HepG2 (cell line): Measurements from ENCODE around the gene SLC22A5. TPM values are rescaled to one million over a fixed set of nuclear protein-coding genes. Genes with fewer than 3 reads are reported as not detected.

Experiments
- ATAC-seq: fragments of 200-7000 bp; cut with Tn5 transposase; 3 replicates; pipeline ENCODE4 v1.9.1; 2020; ENCODE audit warnings: mild to moderate bottlenecking, moderate library complexity
- BruUV-seq: library from RNA; stranded (reverse); fragments of 400-500 nt; replicated peaks from 2 replicates; lab custom pipeline; 2021; lab: Mats Ljungman, UMichigan
- CTCF ChIA-PET: fragments of 300-600 bp; formaldehyde crosslinking; extraction: SDS; loops from one replicate; lab custom pipeline; 2021; ENCODE audit warnings: low total read pairs, inconsistent platforms, low intra/inter-chr PET ratio; lab: Yijun Ruan, JAX
- POLR2A ChIA-PET: fragments of 350-600 bp; sonication (Branson Sonifier 250); formaldehyde crosslinking; loops from one replicate; lab custom pipeline; 2020; ENCODE audit warnings: antibody characterized with exemption, inconsistent platforms; lab: Yijun Ruan, JAX
- DNase-seq: peaks from one replicate; pipeline ENCODE4 v3.0.0-alpha.2; 2015; ENCODE audit warnings: low spot score
- FAIRE-seq: peaks from 3 replicates; lab custom pipeline; 2011; peaks lifted over from hg19 to GRCh38; lab: Jason Lieb, UNC
- H2AFZ ChIP-seq: one replicate; pipeline ENCODE4 v1.6.1; 2011; ENCODE audit warnings: low read length, inconsistent platforms
- H3K27ac ChIP-seq: fragments of 300-600 bp; 3 replicates; pipeline ENCODE4 v1.8.0; 2011; ENCODE audit warnings: mixed run types, mild to moderate bottlenecking, mixed read lengths, low read length, inconsistent platforms; ENCODE audit not compliant: insufficient read depth; ENCODE audit errors: extremely low read length
- H3K27me3 ChIP-seq, 2 experiments: fragments of 200-600 bp in 1 of 2; 2 replicates in 1 of 2; 3 replicates in 1 of 2; pipeline versions ENCODE4 v1.6.0 to v1.8.0; 2011; ENCODE audit warnings: low read length in 2 of 2, mild to moderate bottlenecking in 2 of 2, moderate library complexity in 2 of 2, inconsistent platforms in 1 of 2; ENCODE audit not compliant: insufficient read depth in 2 of 2, control insufficient read depth in 1 of 2
- H3K36me3 ChIP-seq, 2 experiments: fragments of 200-600 bp in 1 of 2; replicated peaks in 1 of 2; 2 replicates in 1 of 2; 3 replicates in 1 of 2; pipeline versions ENCODE4 v1.5.1 to v1.8.0; 2011; ENCODE audit warnings: low read length in 2 of 2, inconsistent platforms in 1 of 2; ENCODE audit not compliant: insufficient read depth in 2 of 2, control insufficient read depth in 1 of 2
- H3K4me1 ChIP-seq: 2 replicates; pipeline ENCODE4 v1.5.1; 2012; ENCODE audit warnings: low read length, inconsistent platforms; ENCODE audit not compliant: insufficient read depth
- H3K4me2 ChIP-seq: 2 replicates; pipeline ENCODE4 v1.6.0; 2011; ENCODE audit warnings: low read depth, low read length, inconsistent platforms
- H3K4me3 ChIP-seq, 3 experiments: fragments of 200-600 bp in 1 of 3; sonication (generic), shearing (Covaris generic) in 1 of 3; replicated peaks in 1 of 3; 2 replicates each; pipeline ENCODE4 v1.5.1; 2011 to 2016; ENCODE audit warnings: low read length in 3 of 3, inconsistent platforms in 2 of 3, low read depth in 2 of 3, mild to moderate bottlenecking in 2 of 3, control low read depth in 1 of 3, mixed read lengths in 1 of 3; ENCODE audit not compliant: insufficient read depth in 1 of 3
- H3K79me2 ChIP-seq: one replicate; pipeline ENCODE4 v1.6.1; 2011; ENCODE audit warnings: low read length, inconsistent platforms; ENCODE audit not compliant: insufficient read depth
- H3K9ac ChIP-seq: 2 replicates; pipeline ENCODE4 v1.6.0; 2011; ENCODE audit warnings: mild to moderate bottlenecking, low read depth, low read length, inconsistent platforms; ENCODE audit not compliant: insufficient read depth
- H3K9me3 ChIP-seq: 2 replicates; pipeline ENCODE4 v1.5.1; 2012; ENCODE audit warnings: mild to moderate bottlenecking, low read length
- H4K20me1 ChIP-seq: 2 replicates; pipeline ENCODE4 v1.6.0; 2011; ENCODE audit warnings: inconsistent platforms, mild to moderate bottlenecking, low read length, moderate library complexity; ENCODE audit not compliant: insufficient read depth
- AGO2 ChIP-seq: fragments of 200-400 bp; formaldehyde crosslinking; optimal IDR thresholded peaks from 2 replicates; pipeline ENCODE3; 2017; ENCODE audit warnings: mild to moderate bottlenecking, low read depth, low read length, moderate library complexity
- ATF1 ChIP-seq: IDR thresholded peaks from 2 replicates; pipeline ENCODE4 v1.6.1; 2016; ENCODE audit warnings: mild to moderate bottlenecking, control low read depth
- HHEX ChIP-seq: IDR thresholded peaks from 2 replicates; pipeline ENCODE4 v1.6.1; 2016; ENCODE audit warnings: control low read depth
- KLF13 ChIP-seq: sonication (generic); formaldehyde crosslinking; IDR thresholded peaks from 2 replicates; pipeline ENCODE4 v1.4.0; 2020; ENCODE audit warnings: mild to moderate bottlenecking, missing genetic modification reagents
- NFYB ChIP-seq: sonication (generic); formaldehyde crosslinking; IDR thresholded peaks from 2 replicates; pipeline ENCODE4 v1.4.0; 2020; ENCODE audit warnings: missing genetic modification reagents
- NR2F1 ChIP-seq, 2 experiments: fragments of 450-650 bp in 1 of 2; formaldehyde crosslinking in 1 of 2; IDR thresholded peaks; 2 replicates each; pipeline versions ENCODE4 v1.5.0 to v1.6.1; 2016 to 2020; ENCODE audit warnings: mild to moderate bottlenecking in 1 of 2, missing compliant biosample characterization in 1 of 2, missing genetic modification reagents in 1 of 2, moderate library complexity in 1 of 2
- PTBP1 ChIP-seq: fragments of 200-400 bp; formaldehyde crosslinking; IDR thresholded peaks from 2 replicates; pipeline ENCODE4 v1.6.1; 2018; ENCODE audit warnings: low read length, low read depth; ENCODE audit not compliant: poor library complexity, severe bottlenecking
- RBM22 ChIP-seq: fragments of 200-400 bp; formaldehyde crosslinking; optimal IDR thresholded peaks from 2 replicates; pipeline ENCODE3; 2017; ENCODE audit warnings: mild to moderate bottlenecking, low read length, moderate library complexity
- REXO4 ChIP-seq: sonication (generic); formaldehyde crosslinking; IDR thresholded peaks from 2 replicates; pipeline ENCODE4 v1.8.0; 2022; ENCODE audit warnings: missing genetic modification reagents, mild to moderate bottlenecking, borderline replicate concordance
- SP4 ChIP-seq: sonication (generic); formaldehyde crosslinking; IDR thresholded peaks from 2 replicates; pipeline ENCODE4 v1.8.1; 2023; ENCODE audit warnings: mild to moderate bottlenecking, missing genetic modification reagents
- ZBTB38 ChIP-seq: sonication (generic); formaldehyde crosslinking; IDR thresholded peaks from 2 replicates; pipeline ENCODE4 v1.5.1; 2020; ENCODE audit warnings: mild to moderate bottlenecking, missing genetic modification reagents
- ZNF20 ChIP-seq: sonication (generic); formaldehyde crosslinking; IDR thresholded peaks from 2 replicates; pipeline ENCODE4 v1.4.0; 2020; ENCODE audit warnings: mild to moderate bottlenecking, moderate library complexity, missing genetic modification reagents
- ZNF232 ChIP-seq: sonication (generic); formaldehyde crosslinking; IDR thresholded peaks from 2 replicates; pipeline ENCODE4 v1.4.0; 2020; ENCODE audit warnings: missing genetic modification reagents, borderline replicate concordance
- ZNF337 ChIP-seq: sonication (generic); formaldehyde crosslinking; IDR thresholded peaks from 2 replicates; pipeline ENCODE4 v1.5.1; 2020; ENCODE audit warnings: missing genetic modification reagents, low read depth, mild to moderate bottlenecking, borderline replicate concordance
- ZNF367 ChIP-seq: sonication (generic); formaldehyde crosslinking; IDR thresholded peaks from 2 replicates; pipeline ENCODE4 v1.4.0; 2020; ENCODE audit warnings: missing genetic modification reagents, borderline replicate concordance
- ZNF550 ChIP-seq: sonication (generic); formaldehyde crosslinking; IDR thresholded peaks from 2 replicates; pipeline ENCODE4 v1.4.0; 2020; ENCODE audit warnings: mild to moderate bottlenecking, missing genetic modification reagents, borderline replicate concordance
- ZSCAN12 ChIP-seq: sonication (generic); formaldehyde crosslinking; IDR thresholded peaks from 2 replicates; pipeline ENCODE4 v1.9.0; 2021; ENCODE audit warnings: mild to moderate bottlenecking, missing genetic modification reagents
- WGBS: methylation state at CpG from one replicate; pipeline ENCODE4 v1.1.6; 2017; ENCODE audit warnings: low lambda C conversion rate; 5-methylcytosine and 5-hydroxymethylcytosine counted together
- in situ Hi-C: cut with HindIII; loops from 2 replicates; pipeline ENCODE4 v1.10.0; 2017; ENCODE audit warnings: low pct_unique_long_range_greater_than_20kb; ENCODE audit not compliant: extremely low pct_ligation_motif_present
- intact Hi-C: fragments of 100-400 bp; cut with micrococcal nuclease; formaldehyde crosslinking; loops from one replicate; pipeline ENCODE4 v1.10.0; 2022; ENCODE audit not compliant: unreplicated experiment
- polyA plus RNA-seq, 8 experiments: library from polyadenylated mRNA; depleted of rRNA in 3 of 8; stranded (reverse) in 7 of 8; unstranded in 1 of 8; fragments of >200 nt; fragmentation: Illumina TruSeq in 4 of 8; extraction: Trizol in 4 of 8; gene quantifications; 2 replicates each; pipeline versions ENCODE4 v1.2.1 to v1.2.3, GENCODE V29; 2011 to 2016; ENCODE audit warnings: low read depth in 4 of 8, missing spikeins in 1 of 8, mixed read lengths in 1 of 8; ENCODE audit not compliant: insufficient read depth in 1 of 8
- total RNA-seq, 5 experiments: library from RNA; depleted of rRNA; stranded (reverse); fragments of >200 nt; fragmentation: Illumina TruSeq; extraction: Trizol; gene quantifications; 2 replicates each; pipeline ENCODE4 v1.2.3, GENCODE V29; 2016; ENCODE audit warnings: low read depth in 1 of 5
- TF ChIP-seq, protein P1 (sequence below): IDR thresholded peaks from 2 replicates; pipeline ENCODE4 v1.6.1; 2016; ENCODE audit warnings: missing biosample characterization, missing genetic modification reagents, low read depth
- TF ChIP-seq, protein P2 (sequence below): fragments of 450-650 bp; IDR thresholded peaks from 2 replicates; pipeline ENCODE4 v1.6.1; 2017; ENCODE audit warnings: mild to moderate bottlenecking
- TF ChIP-seq, protein P3 (sequence below): sonication (generic); formaldehyde crosslinking; IDR thresholded peaks from 2 replicates; pipeline ENCODE4 v1.4.0; 2020; ENCODE audit warnings: missing genetic modification reagents

Gene SLC22A5
- total and polyA plus RNA-seq, 2 of the 13 experiments (the other 11 are each of a cell fraction or from before 2014, with no cell fraction given): 7.1 to 15.1 TPM

DNA sequence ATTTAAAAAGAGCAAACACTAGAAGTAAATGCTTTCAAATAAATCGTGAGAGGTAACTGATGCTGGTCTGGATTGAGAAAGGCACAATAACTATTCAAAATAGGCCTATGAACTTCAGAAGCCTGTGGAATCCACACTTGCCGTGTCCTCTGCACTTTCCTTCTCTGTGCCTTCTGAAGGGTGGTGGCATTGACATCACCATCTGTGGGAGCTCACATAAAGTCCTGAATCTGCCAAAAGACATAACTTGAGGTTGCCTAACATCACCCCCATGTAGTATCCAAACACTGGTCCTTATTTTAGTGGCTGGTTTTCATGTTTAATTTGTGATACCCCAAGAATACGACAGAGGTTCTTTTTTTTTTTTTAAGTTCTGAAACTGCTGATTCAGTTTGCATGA, 61.2 kb downstream of the SLC22A5 start:
- H3K4me2 ChIP-seq: no peak overlapping the region
- intact Hi-C loops: no loop called here
- H4K20me1 ChIP-seq: no peaks in the 10 kb centered on the region
- H3K4me1 ChIP-seq: peaks cover 57% of the 10 kb centered on the region
- CTCF ChIA-PET: no interaction called here
- no peak for TF ChIP-seq ZNF550 (CRISPR knock-in tag)
- TF ChIP-seq NFYB (CRISPR knock-in tag): no peak
- TF ChIP-seq ZNF232 (CRISPR knock-in tag): no peak
- no peak for TF ChIP-seq NR2F1 (CRISPR knock-in tag; IDR thresholded peaks at IDR 0.05)
- TF ChIP-seq, protein P1, sequence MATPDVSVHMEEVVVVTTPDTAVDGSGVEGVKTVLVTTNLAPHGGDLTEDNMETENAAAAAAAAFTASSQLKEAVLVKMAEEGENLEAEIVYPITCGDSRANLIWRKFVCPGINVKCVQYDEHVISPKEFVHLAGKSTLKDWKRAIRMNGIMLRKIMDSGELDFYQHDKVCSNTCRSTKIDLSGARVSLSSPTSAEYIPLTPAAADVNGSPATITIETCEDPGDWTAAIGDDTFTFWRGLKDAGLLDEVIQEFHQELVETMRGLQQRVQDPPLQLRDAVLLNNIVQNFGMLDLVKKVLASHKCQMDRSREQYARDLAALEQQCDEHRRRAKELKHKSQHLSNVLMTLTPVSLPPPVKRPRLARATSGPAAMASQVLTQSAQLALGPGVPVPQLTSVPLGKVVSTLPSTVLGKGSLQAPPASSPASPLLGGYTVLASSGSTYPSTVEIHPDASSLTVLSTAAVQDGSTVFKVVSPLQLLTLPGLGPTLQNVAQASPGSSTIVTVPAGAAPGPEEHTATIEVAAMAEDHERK: no peak
- TF ChIP-seq ZNF20 (CRISPR knock-in tag): no peak
- TF ChIP-seq AGO2: no peak
- TF ChIP-seq, protein P2, sequence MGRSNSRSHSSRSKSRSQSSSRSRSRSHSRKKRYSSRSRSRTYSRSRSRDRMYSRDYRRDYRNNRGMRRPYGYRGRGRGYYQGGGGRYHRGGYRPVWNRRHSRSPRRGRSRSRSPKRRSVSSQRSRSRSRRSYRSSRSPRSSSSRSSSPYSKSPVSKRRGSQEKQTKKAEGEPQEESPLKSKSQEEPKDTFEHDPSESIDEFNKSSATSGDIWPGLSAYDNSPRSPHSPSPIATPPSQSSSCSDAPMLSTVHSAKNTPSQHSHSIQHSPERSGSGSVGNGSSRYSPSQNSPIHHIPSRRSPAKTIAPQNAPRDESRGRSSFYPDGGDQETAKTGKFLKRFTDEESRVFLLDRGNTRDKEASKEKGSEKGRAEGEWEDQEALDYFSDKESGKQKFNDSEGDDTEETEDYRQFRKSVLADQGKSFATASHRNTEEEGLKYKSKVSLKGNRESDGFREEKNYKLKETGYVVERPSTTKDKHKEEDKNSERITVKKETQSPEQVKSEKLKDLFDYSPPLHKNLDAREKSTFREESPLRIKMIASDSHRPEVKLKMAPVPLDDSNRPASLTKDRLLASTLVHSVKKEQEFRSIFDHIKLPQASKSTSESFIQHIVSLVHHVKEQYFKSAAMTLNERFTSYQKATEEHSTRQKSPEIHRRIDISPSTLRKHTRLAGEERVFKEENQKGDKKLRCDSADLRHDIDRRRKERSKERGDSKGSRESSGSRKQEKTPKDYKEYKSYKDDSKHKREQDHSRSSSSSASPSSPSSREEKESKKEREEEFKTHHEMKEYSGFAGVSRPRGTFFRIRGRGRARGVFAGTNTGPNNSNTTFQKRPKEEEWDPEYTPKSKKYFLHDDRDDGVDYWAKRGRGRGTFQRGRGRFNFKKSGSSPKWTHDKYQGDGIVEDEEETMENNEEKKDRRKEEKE: no peak
- TF ChIP-seq ATF1 (CRISPR knock-in tag): no peak
- no peak for TF ChIP-seq REXO4 (CRISPR knock-in tag)
- TF ChIP-seq KLF13 (CRISPR knock-in tag): no peak
- TF ChIP-seq, protein P3, sequence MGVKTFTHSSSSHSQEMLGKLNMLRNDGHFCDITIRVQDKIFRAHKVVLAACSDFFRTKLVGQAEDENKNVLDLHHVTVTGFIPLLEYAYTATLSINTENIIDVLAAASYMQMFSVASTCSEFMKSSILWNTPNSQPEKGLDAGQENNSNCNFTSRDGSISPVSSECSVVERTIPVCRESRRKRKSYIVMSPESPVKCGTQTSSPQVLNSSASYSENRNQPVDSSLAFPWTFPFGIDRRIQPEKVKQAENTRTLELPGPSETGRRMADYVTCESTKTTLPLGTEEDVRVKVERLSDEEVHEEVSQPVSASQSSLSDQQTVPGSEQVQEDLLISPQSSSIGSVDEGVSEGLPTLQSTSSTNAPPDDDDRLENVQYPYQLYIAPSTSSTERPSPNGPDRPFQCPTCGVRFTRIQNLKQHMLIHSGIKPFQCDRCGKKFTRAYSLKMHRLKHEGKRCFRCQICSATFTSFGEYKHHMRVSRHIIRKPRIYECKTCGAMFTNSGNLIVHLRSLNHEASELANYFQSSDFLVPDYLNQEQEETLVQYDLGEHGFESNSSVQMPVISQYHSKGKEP (CRISPR knock-in tag): no peak
- TF ChIP-seq SP4 (CRISPR knock-in tag): no peak
- no peak for TF ChIP-seq ZBTB38 (CRISPR knock-in tag)
- TF ChIP-seq ZNF367: no peak
- TF ChIP-seq HHEX (CRISPR knock-in tag): no peak
- TF ChIP-seq ZSCAN12 (CRISPR knock-in tag): no peak
- TF ChIP-seq PTBP1: no peak
- TF ChIP-seq RBM22: no peak
- no peak for TF ChIP-seq ZNF337 (CRISPR knock-in tag)
- TF ChIP-seq, all 625 proteins: peak for 0
- H3K36me3 ChIP-seq: no peaks in the 10 kb centered on the region
- H3K9ac ChIP-seq: no peak overlapping the region
- no TSS peak for BruUV-seq
- H3K27me3 ChIP-seq: no peaks in the 10 kb centered on the region
- no peak for DNase-seq
- no peak for FAIRE-seq
- POLR2A ChIA-PET: no interaction called here
- H3K4me3 ChIP-seq: no peak overlapping the region
- WGBS: 93% methylated on average over 3 of the region's 3 CpGs
- H3K27ac ChIP-seq: no peak overlapping the region
- in situ Hi-C loops: no loop called here
- H3K9me3 ChIP-seq: no peaks in the 10 kb centered on the region
- no peak overlapping the region for H2AFZ ChIP-seq
- H3K79me2 ChIP-seq: no peaks in the 10 kb centered on the region
- no peak for ATAC-seq
